K562 (cell line): ENCODE results near the gene RASSF7. TPM values are rescaled to one million over a fixed set of nuclear protein-coding genes. Genes with fewer than 3 reads are reported as not detected.

ENCODE experiments used
- ATF1 ChIP-seq, 2 experiments: fragments of 450-650 bp in 1 of 2; IDR thresholded peaks; 2 replicates each; pipeline ENCODE4 v1.6.1; 2016; ENCODE audit warnings: missing compliant biosample characterization in 1 of 2, missing genetic modification characterization in 1 of 2
- ATF7 ChIP-seq: fragments of 450-650 bp; IDR thresholded peaks from 2 replicates; pipeline ENCODE4 v1.7.1; 2014; ENCODE audit warnings: mild to moderate bottlenecking, moderate library complexity
- BDP1 ChIP-seq: IDR thresholded peaks from 3 replicates; pipeline ENCODE4 v1.6.1; 2011; ENCODE audit not compliant: insufficient read length, insufficient read depth
- CHAMP1 ChIP-seq: fragments of 450-650 bp; IDR thresholded peaks from 2 replicates; pipeline ENCODE4 v1.6.1; 2016; ENCODE audit warnings: mild to moderate bottlenecking
- CHCHD3 ChIP-seq: fragments of 250-450 bp; sonication (Bioruptor Pico); IDR thresholded peaks from 2 replicates; pipeline ENCODE4 v2.1.2; 2022; ENCODE audit warnings: mild to moderate bottlenecking
- CREB1 ChIP-seq, 2 experiments: sonication (generic) in 1 of 2; formaldehyde crosslinking in 1 of 2; IDR thresholded peaks; 2 replicates each; pipeline versions ENCODE4 v1.6.1 to v1.8.0; 2012 to 2022; ENCODE audit warnings: inconsistent platforms in 1 of 2, mild to moderate bottlenecking in 1 of 2, missing genetic modification reagents in 1 of 2, moderate library complexity in 1 of 2
- HDAC8 ChIP-seq: fragments of 450-650 bp; IDR thresholded peaks from 2 replicates; pipeline ENCODE4 v1.6.1; 2016; ENCODE audit warnings: mild to moderate bottlenecking, missing genetic modification characterization, moderate library complexity, missing compliant biosample characterization
- HNRNPL ChIP-seq: fragments of 200-400 bp; formaldehyde crosslinking; IDR thresholded peaks from 2 replicates; pipeline ENCODE4 v1.6.1; 2017; ENCODE audit warnings: low read depth, mild to moderate bottlenecking, low read length
- ID3 ChIP-seq, 2 experiments: fragments of 250-450 bp in 1 of 2; fragments of 450-650 bp in 1 of 2; sonication (Bioruptor Pico) in 1 of 2; IDR thresholded peaks; 2 replicates each; pipeline versions ENCODE4 v1.6.1 to v1.8.0; 2016 to 2021; ENCODE audit warnings: mild to moderate bottlenecking in 2 of 2, moderate library complexity in 2 of 2, missing compliant biosample characterization in 1 of 2, missing genetic modification characterization in 1 of 2
- KDM5B ChIP-seq: fragments of 200-600 bp; sonication (generic); IDR thresholded peaks from 2 replicates; pipeline ENCODE4 v1.6.1; 2012; ENCODE audit warnings: low read depth, mild to moderate bottlenecking, moderate library complexity, low read length, control low read depth, inconsistent platforms; ENCODE audit not compliant: insufficient replicate concordance
- NCOA6 ChIP-seq: fragments of 450-650 bp; IDR thresholded peaks from 2 replicates; pipeline ENCODE4 v1.6.1; 2017; ENCODE audit warnings: mild to moderate bottlenecking
- NEUROD1 ChIP-seq: fragments of 150-350 bp; IDR thresholded peaks from 2 replicates; pipeline ENCODE4 v1.6.1; 2014; ENCODE audit warnings: borderline replicate concordance, low read length, low read depth; ENCODE audit not compliant: partially characterized antibody
- PHF20 ChIP-seq: fragments of 450-650 bp; IDR thresholded peaks from 2 replicates; pipeline ENCODE4 v1.6.1; 2018; ENCODE audit not compliant: partially characterized antibody
- PHF8 ChIP-seq: fragments of 200-600 bp; sonication (generic); IDR thresholded peaks from 2 replicates; pipeline ENCODE4 v1.6.1; 2012; ENCODE audit warnings: mixed run types, mild to moderate bottlenecking, inconsistent platforms, low read length, moderate library complexity, borderline replicate concordance
- RFX7 ChIP-seq: fragments of 250-450 bp; sonication (Bioruptor Pico); IDR thresholded peaks from 2 replicates; pipeline ENCODE4 v1.5.1; 2021; ENCODE audit warnings: mild to moderate bottlenecking
- SMARCB1 ChIP-seq: IDR thresholded peaks from 2 replicates; pipeline ENCODE4 v1.6.1; 2011; ENCODE audit warnings: improper control_type of control experiment, low read depth; ENCODE audit not compliant: insufficient read length
- ZNF239 ChIP-seq: fragments of 250-450 bp; sonication (Bioruptor Pico); IDR thresholded peaks from 2 replicates; pipeline ENCODE4 v1.4.0; 2020; ENCODE audit warnings: mild to moderate bottlenecking
- ZNF280A ChIP-seq: fragments of 450-650 bp; IDR thresholded peaks from 2 replicates; pipeline ENCODE4 v1.6.1; 2018; ENCODE audit warnings: mild to moderate bottlenecking, low read depth; ENCODE audit not compliant: partially characterized antibody
- ZNF589 ChIP-seq: fragments of 200-800 bp; sonication (Bioruptor generic); IDR thresholded peaks from 2 replicates; pipeline ENCODE4 v1.6.1; 2016; ENCODE audit warnings: low read depth, missing genetic modification characterization, missing compliant biosample characterization
- ZNF644 ChIP-seq: fragments of 200-800 bp; sonication (Bioruptor generic); IDR thresholded peaks from 2 replicates; pipeline ENCODE4 v1.6.1; 2016; ENCODE audit warnings: low read depth, missing genetic modification characterization, missing compliant biosample characterization
- ZNF76 ChIP-seq: fragments of 250-450 bp; sonication (Bioruptor Pico); IDR thresholded peaks from 2 replicates; pipeline ENCODE4 v1.4.0; 2020; ENCODE audit warnings: mild to moderate bottlenecking, moderate library complexity, borderline replicate concordance
- polyA plus RNA-seq, 8 experiments: library from polyadenylated mRNA; depleted of rRNA in 4 of 8; stranded (reverse) in 5 of 8; unstranded in 3 of 8; fragments of >200 nt; fragmentation: Nextera tagmentation in 2 of 8; fragmentation: Illumina TruSeq in 1 of 8; extraction: Ambion mirVana in 2 of 8; extraction: Trizol in 1 of 8; gene quantifications; 2 replicates each; pipeline versions ENCODE4 v1.2.1 to v1.2.3, GENCODE V29; 2011 to 2014; ENCODE audit warnings: inconsistent platforms in 1 of 8, missing spikeins in 1 of 8
- total RNA-seq, 7 experiments: library from RNA; depleted of rRNA in 6 of 7; stranded (reverse); fragments of >200 nt in 6 of 7; fragmentation: Illumina TruSeq in 2 of 7; extraction: Trizol in 2 of 7; gene quantifications; 2 replicates each; pipeline versions ENCODE4 v1.2.1 to v1.2.3, GENCODE V29; 2011 to 2021; ENCODE audit warnings: low replicate concordance in 1 of 7

RASSF7 gene
- total and polyA plus RNA-seq, 9 of the 15 experiments (the other 6 are each of a cell fraction or from before 2014, with no cell fraction given) = 0.41 to 45.2 (median 18.6) TPM

- TF ChIP-seq ID3 (CRISPR knock-in tag; IDR thresholded peaks at IDR 0.05) = no peak
- 0 out of 2 replicates have a peak, but pooled peaks have one; percentile 19 for TF ChIP-seq ID3 (tag; IDR thresholded peaks at IDR 0.05)
- TF ChIP-seq NCOA6 = no peak
- TF ChIP-seq ZNF239 = peak; percentile 39; the same call in 1 of the 2 replicates
- TF ChIP-seq HNRNPL = no peak
- no peak for TF ChIP-seq RFX7 (CRISPR knock-in tag)
- no peak for TF ChIP-seq SMARCB1
- no peak for TF ChIP-seq BDP1
- TF ChIP-seq PHF20 = peak; percentile 91
- TF ChIP-seq CREB1 (IDR thresholded peaks at IDR 0.05) = no peak
- peak; percentile 68; the same call in 1 of the 2 replicates for TF ChIP-seq CREB1 (CRISPR knock-in tag; IDR thresholded peaks at IDR 0.05)
- TF ChIP-seq PHF8 = peak; percentile 89; the same call in 1 of the 2 replicates
- no peak for TF ChIP-seq ZNF644 (tag)
- peak; percentile 50 for TF ChIP-seq KDM5B
- TF ChIP-seq HDAC8 (tag) = no peak
- TF ChIP-seq ZNF280A = no peak
- no peak; the same call in 1 of the 2 replicates for TF ChIP-seq ZNF589 (CRISPR knock-in tag)
- TF ChIP-seq CHCHD3 (CRISPR knock-in tag) = no peak
- no peak for TF ChIP-seq ATF1 (CRISPR knock-in tag; IDR thresholded peaks at IDR 0.05)
- TF ChIP-seq ATF1 (tag; IDR thresholded peaks at IDR 0.05) = 0 out of 2 replicates have a peak, but pooled peaks have one; percentile 18
- peak; percentile 96 for TF ChIP-seq NEUROD1
- 0 out of 2 replicates have a peak, but pooled peaks have one; percentile 29 for TF ChIP-seq ZNF76 (CRISPR knock-in tag)
- no peak for TF ChIP-seq CHAMP1
- TF ChIP-seq ATF7 = peak; percentile 40; the same call in 1 of the 2 replicates
Observed at GRCh38 chr11:560305-561147, at the start of gene RASSF7, which contains the start of gene LMNTD2 (continued).
